Heart left ventricle (tissue), 16 donors: ENCODE measurements around the gene CST2. TPM values are rescaled to one million over a fixed set of nuclear protein-coding genes. Genes with fewer than 3 reads are reported as not detected.
"Not testable (repeated sequence)": the region's sequence is repeated elsewhere in the genome, so short reads cannot be mapped to it uniquely, and the experiment has no call there.

ENCODE experiments used
- ATAC-seq, 4 donors: fragments of 200-7000 bp; cut with Tn5 transposase; one replicate each; pipeline ENCODE4 v1.9.1; 2020 to 2022; ENCODE audit warnings: moderate library complexity in 4 of 4, mild to moderate bottlenecking in 3 of 4, moderate number of reproducible peaks in 1 of 4
- DNase-seq, 5 donors: peaks; one replicate each; pipeline ENCODE4 v3.0.0-alpha.2; 2020
- H3K27ac ChIP-seq, 12 donors: fragments of 200-600 bp; sonication (generic) in 4 of 12; one replicate each; pipeline versions ENCODE4 v1.5.0 to v1.8.0; 2016 to 2022; ENCODE audit warnings: mild to moderate bottlenecking in 2 of 12
- H3K27me3 ChIP-seq, 9 donors: fragments of 200-600 bp; sonication (generic) in 2 of 9; one replicate each; pipeline versions ENCODE4 v1.5.1 to v1.8.0; 2016 to 2022; ENCODE audit warnings: mild to moderate bottlenecking in 3 of 9
- H3K36me3 ChIP-seq, 9 donors: fragments of 200-600 bp; sonication (generic) in 2 of 9; one replicate each; pipeline versions ENCODE4 v1.5.0 to v1.8.0; 2018 to 2022; ENCODE audit warnings: mild to moderate bottlenecking in 2 of 9
- H3K4me1 ChIP-seq, 12 donors: fragments of 200-600 bp; sonication (generic) in 4 of 12; one replicate each; pipeline versions ENCODE4 v1.5.0 to v1.8.0; 2016 to 2022; ENCODE audit warnings: mild to moderate bottlenecking in 3 of 12
- H3K4me3 ChIP-seq, 12 donors: fragments of 200-600 bp; sonication (generic) in 4 of 12; one replicate each; pipeline versions ENCODE4 v1.5.0 to v1.8.0; 2017 to 2022; ENCODE audit warnings: mild to moderate bottlenecking in 9 of 12, moderate library complexity in 4 of 12
- H3K9me3 ChIP-seq, 12 donors: fragments of 200-600 bp; sonication (generic) in 4 of 12; one replicate each; pipeline versions ENCODE4 v1.5.0 to v1.8.0; 2016 to 2022; ENCODE audit warnings: mild to moderate bottlenecking in 1 of 12
- CTCF ChIP-seq, 12 donors: fragments of 200-600 bp; sonication (generic) in 4 of 12; IDR thresholded peaks; one replicate each; pipeline versions ENCODE4 v1.5.0 to v1.8.0; 2018 to 2022; ENCODE audit warnings: antibody characterized with exemption in 12 of 12, mild to moderate bottlenecking in 5 of 12
- POLR2A ChIP-seq, 2 donors: fragments of 450-650 bp; IDR thresholded peaks; one replicate each; pipeline ENCODE4 v1.6.1; 2017; ENCODE audit warnings: antibody characterized with exemption in 2 of 2, mild to moderate bottlenecking in 2 of 2, moderate library complexity in 2 of 2
- WGBS, 4 donors: extraction: QIAGEN DNeasy Blood & Tissue Kit in 2 of 4; methylation state at CpG; one replicate each; pipeline versions ENCODE4 v1.1.5 to v1.1.7; 2013 to 2018; 5-methylcytosine and 5-hydroxymethylcytosine counted together
- intact Hi-C, 10 donors: fragments of 100-400 bp; cut with DNase I; formaldehyde crosslinking; loops; one replicate each; pipeline versions ENCODE4 v1.11.1 to v1.14.2; 2022
- polyA plus RNA-seq, 2 donors: library from polyadenylated mRNA; stranded (reverse); fragments of 200-250 nt; gene quantifications; one replicate each; pipeline ENCODE4 v1.2.3, GENCODE V29; 2013
- total RNA-seq, 9 donors: library from RNA; depleted of rRNA in 2 of 9; stranded (reverse); fragments of >200 nt in 2 of 9; fragmentation: NEBNext Ultra II Directional in 3 of 9; extraction: Animal tissue kit (Norgen Biotek cat#: 25700) in 3 of 9; gene quantifications; one replicate each; pipeline versions ENCODE4 v1.1.0 to v1.2.4, GENCODE V29; 2016 to 2023
- donor health status: ischemic (EF 13 %, LVEDD 7.1; RV severe dilation, severe dysfunction).
- donor health status: healthy with polysubstance abuse.
- donor health status: DM: no; HTN: yes; CAD: no.
- donor health status: DM: no; HTN: no; CAD: no.
- donor health status: ischemic (EF 25% LVEDD 6.9; RV normal size, moderate dysfunction).
- donor health status: ischemic (EF 25% LVEDD 5.7; RV mildly dilated, moderate dysfunction).
- donor health status: healthy.
- donor health status: DM: yes; HTN: yes; CAD: no.
- donor health status: ischemic (EF 35%, LVEDD 5.7; RV mildly dilated, moderate dysfunction).
- donor health status: nonischemic (EF 11% LVEDD 7.7; RV severe dilation, severe dysfunction).
- donor health status: DM: yes; HTN: yes; CAD: no.
- donor health status: PGD.
- donor health status: ischemic (EF 29% LVEDD 5.4; RV normal size, mild dysfunction).
- donor health status: nonischemic (EF 23%, LVEDD 6.1; RV moderate dilation, normal function).

The CST2 gene
- total and polyA plus RNA-seq, 11 donors: 0.37 to 0.56 TPM; not detected in 9

DNA sequence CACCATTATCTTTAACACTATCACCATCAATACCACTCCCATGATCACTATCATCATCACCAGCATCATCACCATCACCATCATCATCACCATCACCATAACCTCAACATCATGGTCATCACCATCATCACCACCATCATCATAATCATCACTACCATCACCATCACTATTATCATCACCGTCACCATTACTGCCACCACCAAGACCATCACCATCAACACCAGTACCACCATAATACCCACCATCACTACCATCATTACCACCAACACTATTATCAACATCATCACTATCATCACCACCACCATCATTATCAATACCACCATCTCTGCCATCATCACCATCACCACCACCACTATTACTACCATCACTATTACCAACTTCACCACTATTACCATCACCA is 43.1 kb downstream of the CST2 start:
- H3K27ac ChIP-seq: no peak overlapping the region
- ATAC-seq (no peak), DNase-seq (no peak)
- WGBS, 4 donors: 94 to 100% (median 96%) methylated on average over 1 of the region's 1 CpG
- H3K27me3 ChIP-seq: peaks cover 0 to 7% (median 0%) of the 10 kb centered on the region in 9 donors
- intact Hi-C loops: loop anchor here in 1 of 10 donors (5.0 kb wide), 1 partner anchor 341 kb away; no protein-coding TSS in a partner anchor
- no peaks in the 10 kb centered on the region for H3K4me1 ChIP-seq
- H3K36me3 ChIP-seq: no peaks in the 10 kb centered on the region
- peaks cover 0 to 4% (median 0%) of the 10 kb centered on the region in 12 donors for H3K9me3 ChIP-seq
- no peak overlapping the region for H3K4me3 ChIP-seq
- TF ChIP-seq POLR2A (IDR thresholded peaks at IDR 0.05): no peak
- no peak for TF ChIP-seq CTCF (IDR thresholded peaks at IDR 0.05)

DNA sequence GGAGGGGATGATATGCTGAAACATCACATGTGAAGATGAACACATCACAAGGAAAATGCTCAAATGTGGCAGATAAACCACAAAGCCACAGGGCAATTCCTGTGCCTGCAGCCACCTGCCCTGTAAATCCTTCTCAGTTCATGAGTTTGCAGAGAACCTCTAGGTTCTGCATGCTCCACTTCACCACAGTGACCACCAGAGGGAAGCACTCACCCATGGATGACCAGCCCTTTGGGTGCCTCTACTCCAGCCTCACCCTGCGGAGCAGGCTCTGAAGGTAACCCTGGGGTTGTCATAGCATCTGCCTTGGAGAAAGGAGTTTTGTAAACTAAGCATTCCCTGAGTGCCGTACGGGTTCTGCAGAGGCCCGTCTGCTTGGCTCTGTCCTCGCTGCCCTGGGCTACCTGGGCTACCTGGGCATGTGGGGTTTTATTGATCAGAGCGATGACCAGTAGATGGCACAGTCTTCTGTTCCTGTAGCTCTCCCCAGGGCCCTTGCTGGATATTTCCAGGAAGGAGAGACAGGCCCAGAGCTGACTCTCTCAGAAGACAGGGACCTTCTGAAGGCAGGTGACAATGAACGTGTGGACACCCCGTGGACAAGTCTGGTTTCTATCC is 44.1 kb downstream of the CST2 start:
- intact Hi-C loops: loop anchor here in 1 of 10 donors (5.0 kb wide), 1 partner anchor 340 kb away; no protein-coding TSS in a partner anchor
- no peak overlapping the region for H3K4me3 ChIP-seq
- no peak overlapping the region for H3K27ac ChIP-seq
- no peak for DNase-seq
- WGBS, 4 donors: 34 to 80% (median 60%) methylated on average over 6 to 8 of the region's 8 CpGs
- TF ChIP-seq CTCF (IDR thresholded peaks at IDR 0.05) (peak; percentile 32 to 56 (median 53)), POLR2A (IDR thresholded peaks at IDR 0.05) (no peak)
- H3K36me3 ChIP-seq: no peaks in the 10 kb centered on the region
- H3K4me1 ChIP-seq: no peaks in the 10 kb centered on the region
- peaks cover 0 to 7% (median 0%) of the 10 kb centered on the region in 9 donors for H3K27me3 ChIP-seq
- peak in 3 of 4 donors; percentile 65 to 75 (median 69) for ATAC-seq
- H3K9me3 ChIP-seq: peaks cover 0 to 4% (median 0%) of the 10 kb centered on the region in 12 donors

DNA sequence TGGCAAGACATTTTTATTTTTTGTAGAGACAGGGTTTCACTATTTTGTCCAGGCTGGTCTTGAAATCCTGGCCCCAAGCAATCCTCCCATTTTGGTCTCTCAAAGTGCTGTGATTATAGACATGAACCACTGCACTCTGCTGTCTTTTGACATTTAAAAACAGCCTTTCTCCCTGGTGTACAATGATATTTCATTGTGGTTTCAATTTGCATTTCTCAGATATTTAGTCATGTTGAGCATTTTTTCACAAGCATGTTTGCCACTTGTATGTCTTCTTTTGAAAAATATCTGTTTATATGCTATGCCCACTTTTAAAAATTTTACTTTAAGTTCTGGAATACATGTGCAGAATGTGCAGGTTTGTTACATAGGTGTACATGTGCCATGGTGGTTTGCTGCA is 47.9 kb downstream of the CST2 start:
- intact Hi-C loops: not testable (repeated sequence)

GRCh38 chr20:23777380-23777779 is 49.1 kb downstream of the CST2 start:
- intact Hi-C loops, H3K27ac ChIP-seq, H3K27me3 ChIP-seq, H3K9me3 ChIP-seq, H3K4me1 ChIP-seq, H3K36me3 ChIP-seq, ATAC-seq, H3K4me3 ChIP-seq, DNase-seq: not testable (repeated sequence)
- WGBS, 4 donors: 74 to 87% (median 79%) methylated on average over 5 to 8 of the region's 8 CpGs

More for the DNA sequence above, 47.9 kb downstream of the CST2 start:
- not testable (repeated sequence) for H3K27me3 ChIP-seq, ATAC-seq, H3K27ac ChIP-seq, H3K9me3 ChIP-seq, H3K36me3 ChIP-seq, H3K4me3 ChIP-seq, DNase-seq, H3K4me1 ChIP-seq

- 19 to 27% (median 23%) methylated on average over 12 to 14 of the region's 14 CpGs for WGBS, 4 donors
- DNase-seq (no peak), ATAC-seq (peak in 1 of 4 donors; percentile 33)
- H3K27me3 ChIP-seq: no peaks in the 10 kb centered on the region
- no peaks in the 10 kb centered on the region for H3K36me3 ChIP-seq
- no peaks in the 10 kb centered on the region for H3K4me1 ChIP-seq
- TF ChIP-seq POLR2A (IDR thresholded peaks at IDR 0.05) (no peak), CTCF (IDR thresholded peaks at IDR 0.05) (no peak)
- intact Hi-C loops: no loop called here
- H3K27ac ChIP-seq: no peak overlapping the region
- H3K4me3 ChIP-seq: no peak overlapping the region
- peaks cover 0 to 4% (median 0%) of the 10 kb centered on the region in 12 donors for H3K9me3 ChIP-seq
Observed at GRCh38 chr20:23776067-23776771, 50.3 kb downstream of the CST2 start.
